K562 (cell line): Measurements from ENCODE around the gene DYNLT2. TPM values are rescaled to one million over a fixed set of nuclear protein-coding genes. Genes with fewer than 3 reads are reported as not detected.

ENCODE experiments used
- BACH1 ChIP-seq: fragments of 200-800 bp; sonication (Bioruptor generic); IDR thresholded peaks from 2 replicates; pipeline ENCODE4 v1.6.1; 2016; ENCODE audit warnings: missing genetic modification characterization, missing compliant biosample characterization
- BRD4 ChIP-seq: fragments of 200-600 bp; sonication (generic); IDR thresholded peaks from 2 replicates; pipeline ENCODE4 v1.6.1; 2017; ENCODE audit warnings: inconsistent platforms
- BRF1 ChIP-seq: IDR thresholded peaks from 3 replicates; pipeline ENCODE4 v1.6.1; 2011; ENCODE audit warnings: borderline replicate concordance, mild to moderate bottlenecking; ENCODE audit not compliant: insufficient read length; ENCODE audit errors: extremely low read depth
- HMG20A ChIP-seq: fragments of 450-650 bp; formaldehyde crosslinking; conservative IDR thresholded peaks from 2 replicates; pipeline ENCODE4 v1.4.0; 2020; ENCODE audit warnings: mild to moderate bottlenecking, mixed read lengths
- MEF2A ChIP-seq: IDR thresholded peaks from 2 replicates; pipeline ENCODE4 v1.6.1; 2011; ENCODE audit warnings: low read depth, mild to moderate bottlenecking, low read length, moderate library complexity; ENCODE audit not compliant: control insufficient read depth
- NCOA6 ChIP-seq: fragments of 450-650 bp; IDR thresholded peaks from 2 replicates; pipeline ENCODE4 v1.6.1; 2017; ENCODE audit warnings: mild to moderate bottlenecking
- RHOXF2B ChIP-seq: fragments of 250-450 bp; sonication (Bioruptor Pico); conservative IDR thresholded peaks from 2 replicates; pipeline ENCODE4 v1.5.1; 2021
- RNF219 ChIP-seq: fragments of 250-450 bp; sonication (Bioruptor Pico); IDR thresholded peaks from 2 replicates; pipeline ENCODE4 v1.5.0; 2022; ENCODE audit warnings: mild to moderate bottlenecking
- TAF9B ChIP-seq: fragments of 450-650 bp; IDR thresholded peaks from 2 replicates; pipeline ENCODE4 v1.6.1; 2018; ENCODE audit warnings: mild to moderate bottlenecking; ENCODE audit not compliant: partially characterized antibody
- TEAD4 ChIP-seq, 2 experiments: sonication (generic) in 1 of 2; formaldehyde crosslinking in 1 of 2; IDR thresholded peaks; 2 replicates each; pipeline versions ENCODE4 v1.6.1 to v1.8.0; 2012 to 2022; ENCODE audit warnings: borderline replicate concordance in 1 of 2, inconsistent platforms in 1 of 2, low read length in 1 of 2, mild to moderate bottlenecking in 1 of 2, missing genetic modification reagents in 1 of 2
- ZBTB40 ChIP-seq, 2 experiments: fragments of 450-650 bp in 1 of 2; sonication (generic) in 1 of 2; formaldehyde crosslinking in 1 of 2; IDR thresholded peaks; 2 replicates each; pipeline versions ENCODE4 v1.7.1 to v1.9.0; 2016 to 2022; ENCODE audit warnings: inconsistent platforms in 1 of 2, mild to moderate bottlenecking in 1 of 2, missing genetic modification reagents in 1 of 2
- ZFX ChIP-seq: sonication (generic); formaldehyde crosslinking; IDR thresholded peaks from 2 replicates; pipeline ENCODE4 v1.8.0; 2022; ENCODE audit warnings: mild to moderate bottlenecking, missing genetic modification reagents, moderate library complexity
- ZKSCAN8 ChIP-seq: fragments of 200-800 bp; sonication (Bioruptor generic); IDR thresholded peaks from 2 replicates; pipeline ENCODE4 v1.6.1; 2016; ENCODE audit warnings: missing genetic modification characterization, missing compliant biosample characterization
- polyA plus RNA-seq, 8 experiments: library from polyadenylated mRNA; depleted of rRNA in 4 of 8; stranded (reverse) in 5 of 8; unstranded in 3 of 8; fragments of >200 nt; fragmentation: Nextera tagmentation in 2 of 8; fragmentation: Illumina TruSeq in 1 of 8; extraction: Ambion mirVana in 2 of 8; extraction: Trizol in 1 of 8; gene quantifications; 2 replicates each; pipeline versions ENCODE4 v1.2.1 to v1.2.3, GENCODE V29; 2011 to 2014; ENCODE audit warnings: inconsistent platforms in 1 of 8, missing spikeins in 1 of 8
- total RNA-seq, 7 experiments: library from RNA; depleted of rRNA in 6 of 7; stranded (reverse); fragments of >200 nt in 6 of 7; fragmentation: Illumina TruSeq in 2 of 7; extraction: Trizol in 2 of 7; gene quantifications; 2 replicates each; pipeline versions ENCODE4 v1.2.1 to v1.2.3, GENCODE V29; 2011 to 2021; ENCODE audit warnings: low replicate concordance in 1 of 7
- TF ChIP-seq, protein P1 (sequence below): sonication (generic); formaldehyde crosslinking; IDR thresholded peaks from 2 replicates; pipeline ENCODE4 v1.8.1; 2022; ENCODE audit warnings: missing genetic modification reagents

Gene DYNLT2
- total and polyA plus RNA-seq, 9 of the 15 experiments (the other 6 are each of a cell fraction or from before 2014, with no cell fraction given) = 2.0 to 12.8 (median 6.3) TPM

- TF ChIP-seq ZBTB40 (IDR thresholded peaks at IDR 0.05) (peak; percentile 60), ZBTB40 (CRISPR knock-in tag; IDR thresholded peaks at IDR 0.05) (no peak), ZFX (CRISPR knock-in tag) (peak; percentile 86), BRD4 (no peak), TEAD4 (IDR thresholded peaks at IDR 0.05; ENCODE audit: low read length) (no peak), TEAD4 (CRISPR knock-in tag; IDR thresholded peaks at IDR 0.05; ENCODE audit: borderline replicate concordance) (no peak), RNF219 (CRISPR knock-in tag) (no peak), HMG20A (0 out of 2 replicates have a peak, but pooled peaks have one; percentile 35), ZKSCAN8 (CRISPR knock-in tag) (no peak), BRF1 (no peak), RHOXF2B (no peak), NCOA6 (peak; percentile 57), BACH1 (tag) (no peak), TAF9B (no peak), MEF2A (no peak)
- TF ChIP-seq, protein P1, sequence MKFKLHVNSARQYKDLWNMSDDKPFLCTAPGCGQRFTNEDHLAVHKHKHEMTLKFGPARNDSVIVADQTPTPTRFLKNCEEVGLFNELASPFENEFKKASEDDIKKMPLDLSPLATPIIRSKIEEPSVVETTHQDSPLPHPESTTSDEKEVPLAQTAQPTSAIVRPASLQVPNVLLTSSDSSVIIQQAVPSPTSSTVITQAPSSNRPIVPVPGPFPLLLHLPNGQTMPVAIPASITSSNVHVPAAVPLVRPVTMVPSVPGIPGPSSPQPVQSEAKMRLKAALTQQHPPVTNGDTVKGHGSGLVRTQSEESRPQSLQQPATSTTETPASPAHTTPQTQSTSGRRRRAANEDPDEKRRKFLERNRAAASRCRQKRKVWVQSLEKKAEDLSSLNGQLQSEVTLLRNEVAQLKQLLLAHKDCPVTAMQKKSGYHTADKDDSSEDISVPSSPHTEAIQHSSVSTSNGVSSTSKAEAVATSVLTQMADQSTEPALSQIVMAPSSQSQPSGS (CRISPR knock-in tag) = no peak
Measured at GRCh38 chr6:169723200-169723909, 28.0 kb downstream of the DYNLT2 start (continued).
